Measurements from ENCODE around the gene BAIAP2L1. TPM values are rescaled to one million over a fixed set of nuclear protein-coding genes. Genes with fewer than 3 reads are reported as not detected.

Gene BAIAP2L1
- polyA plus RNA-seq, 3 donors, result 11.8 to 19.3 (median 15.0) TPM

GRCh38 chr7:98285157-98286092 is 115.5 kb downstream of the BAIAP2L1 start:
- no peak for DNase-seq (ENCODE audit: extremely low read depth in 1 of 11, low read depth in 9 of 11, low spot score in 4 of 11)

- peak in 1 of 11 donors; percentile 13 for DNase-seq (ENCODE audit: extremely low read depth in 1 of 11, low read depth in 9 of 11, low spot score in 4 of 11)
Observed at GRCh38 chr7:98284335-98285036, 116.4 kb downstream of the BAIAP2L1 start.

- no peak for DNase-seq (ENCODE audit: extremely low read depth in 1 of 11, low read depth in 9 of 11, low spot score in 4 of 11)
Observed at GRCh38 chr7:98283887-98284222, 117.0 kb downstream of the BAIAP2L1 start.

GRCh38 chr7:98283127-98283886 is 117.6 kb downstream of the BAIAP2L1 start:
- no peak for DNase-seq (ENCODE audit: extremely low read depth in 1 of 11, low read depth in 9 of 11, low spot score in 4 of 11)

GRCh38 chr7:98282703-98283102 is 118.2 kb downstream of the BAIAP2L1 start:
- DNase-seq (ENCODE audit: extremely low read depth in 1 of 11, low read depth in 9 of 11, low spot score in 4 of 11), result no peak

- DNase-seq (ENCODE audit: extremely low read depth in 1 of 11, low read depth in 9 of 11, low spot score in 4 of 11), result no peak
Observed at GRCh38 chr7:98281757-98282606, 118.9 kb downstream of the BAIAP2L1 start.

GRCh38 chr7:98280791-98281756 is 119.8 kb downstream of the BAIAP2L1 start, which contains the start of gene BRI3:
BRI3 (plus strand) TSS chr7:98281686; CDS start chr7:98281796, 110 bp downstream.
- peak in 10 of 11 donors; percentile 55 to 90 (median 86) for DNase-seq (ENCODE audit: extremely low read depth in 1 of 11, low read depth in 9 of 11, low spot score in 4 of 11)

- no peak for DNase-seq (ENCODE audit: extremely low read depth in 1 of 11, low read depth in 9 of 11, low spot score in 4 of 11)
Observed at GRCh38 chr7:98280296-98280695, 120.6 kb downstream of the BAIAP2L1 start.

GRCh38 chr7:98278936-98279335 is 122.0 kb downstream of the BAIAP2L1 start:
- DNase-seq (ENCODE audit: extremely low read depth in 1 of 11, low read depth in 9 of 11, low spot score in 4 of 11), result no peak

GRCh38 chr7:98278408-98278807 is 122.5 kb downstream of the BAIAP2L1 start:
- no peak for DNase-seq (ENCODE audit: extremely low read depth in 1 of 11, low read depth in 9 of 11, low spot score in 4 of 11)

- no peak for DNase-seq (ENCODE audit: extremely low read depth in 1 of 11, low read depth in 9 of 11, low spot score in 4 of 11)
Observed at GRCh38 chr7:98276241-98276761, 124.6 kb downstream of the BAIAP2L1 start.

- no peak for DNase-seq (ENCODE audit: extremely low read depth in 1 of 11, low read depth in 9 of 11, low spot score in 4 of 11)
Observed at GRCh38 chr7:98267303-98267702, 133.6 kb downstream of the BAIAP2L1 start.

GRCh38 chr7:98266840-98267239 is 134.1 kb downstream of the BAIAP2L1 start:
- no peak for DNase-seq (ENCODE audit: extremely low read depth in 1 of 11, low read depth in 9 of 11, low spot score in 4 of 11)

GRCh38 chr7:98265841-98266271 is 135.0 kb downstream of the BAIAP2L1 start:
- DNase-seq (ENCODE audit: extremely low read depth in 1 of 11, low read depth in 9 of 11, low spot score in 4 of 11), result no peak

- no peak for DNase-seq (ENCODE audit: extremely low read depth in 1 of 11, low read depth in 9 of 11, low spot score in 4 of 11)
Observed at GRCh38 chr7:98257701-98258100, 143.2 kb downstream of the BAIAP2L1 start.

GRCh38 chr7:98256431-98256830 is 144.5 kb downstream of the BAIAP2L1 start:
- no peak for DNase-seq (ENCODE audit: extremely low read depth in 1 of 11, low read depth in 9 of 11, low spot score in 4 of 11)

GRCh38 chr7:98254951-98255610 is 145.8 kb downstream of the BAIAP2L1 start:
- no peak for DNase-seq (ENCODE audit: extremely low read depth in 1 of 11, low read depth in 9 of 11, low spot score in 4 of 11)

All from renal cortex interstitium (tissue), 11 donors.